ENCODE results near the gene TNRC6C.
A peak's percentile ranks its signal among the peaks of the same experiment; 100 is the strongest.

The TNRC6C gene

DNA sequence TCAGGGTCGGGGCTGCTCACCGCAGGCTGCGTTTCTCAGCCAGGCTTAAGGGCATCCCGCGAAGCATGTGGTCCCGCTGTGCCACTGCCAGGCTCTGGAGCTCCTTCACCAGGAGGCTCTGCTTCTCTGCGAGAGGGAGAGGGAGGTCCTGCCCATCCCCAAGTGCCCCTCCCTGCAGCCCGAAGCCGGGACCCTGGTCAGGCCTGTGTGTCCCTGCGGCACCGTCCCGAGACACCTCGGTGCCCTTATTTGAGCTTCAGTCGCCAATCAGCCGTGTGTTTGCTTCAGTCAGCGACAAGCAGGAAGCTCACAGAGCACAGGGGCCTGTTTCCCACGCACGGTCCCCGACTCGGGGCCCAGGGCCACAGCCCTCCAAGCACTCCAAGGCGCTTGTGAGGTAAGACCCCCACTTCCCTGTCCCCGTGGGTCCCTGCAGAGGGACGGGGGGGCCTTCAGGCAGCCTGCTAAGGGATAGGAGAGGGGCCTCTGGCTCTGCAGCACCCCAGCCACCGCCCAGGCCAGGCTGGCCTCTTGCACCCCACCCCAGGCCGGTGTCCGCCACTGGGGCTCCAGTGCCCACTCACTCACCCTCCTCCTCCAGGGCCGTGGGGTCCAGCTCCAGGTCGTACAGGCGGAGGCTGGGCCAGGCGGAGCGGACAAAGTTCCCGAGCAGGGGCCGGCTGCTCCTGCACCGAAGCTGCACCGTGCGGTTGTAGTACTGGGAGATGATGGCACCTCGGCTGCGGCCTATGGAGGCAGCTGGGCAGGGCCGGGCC is 166.8 kb downstream of the TNRC6C start:
- DNase-seq (ENCODE audit: low spot score) = no peak

DNA sequence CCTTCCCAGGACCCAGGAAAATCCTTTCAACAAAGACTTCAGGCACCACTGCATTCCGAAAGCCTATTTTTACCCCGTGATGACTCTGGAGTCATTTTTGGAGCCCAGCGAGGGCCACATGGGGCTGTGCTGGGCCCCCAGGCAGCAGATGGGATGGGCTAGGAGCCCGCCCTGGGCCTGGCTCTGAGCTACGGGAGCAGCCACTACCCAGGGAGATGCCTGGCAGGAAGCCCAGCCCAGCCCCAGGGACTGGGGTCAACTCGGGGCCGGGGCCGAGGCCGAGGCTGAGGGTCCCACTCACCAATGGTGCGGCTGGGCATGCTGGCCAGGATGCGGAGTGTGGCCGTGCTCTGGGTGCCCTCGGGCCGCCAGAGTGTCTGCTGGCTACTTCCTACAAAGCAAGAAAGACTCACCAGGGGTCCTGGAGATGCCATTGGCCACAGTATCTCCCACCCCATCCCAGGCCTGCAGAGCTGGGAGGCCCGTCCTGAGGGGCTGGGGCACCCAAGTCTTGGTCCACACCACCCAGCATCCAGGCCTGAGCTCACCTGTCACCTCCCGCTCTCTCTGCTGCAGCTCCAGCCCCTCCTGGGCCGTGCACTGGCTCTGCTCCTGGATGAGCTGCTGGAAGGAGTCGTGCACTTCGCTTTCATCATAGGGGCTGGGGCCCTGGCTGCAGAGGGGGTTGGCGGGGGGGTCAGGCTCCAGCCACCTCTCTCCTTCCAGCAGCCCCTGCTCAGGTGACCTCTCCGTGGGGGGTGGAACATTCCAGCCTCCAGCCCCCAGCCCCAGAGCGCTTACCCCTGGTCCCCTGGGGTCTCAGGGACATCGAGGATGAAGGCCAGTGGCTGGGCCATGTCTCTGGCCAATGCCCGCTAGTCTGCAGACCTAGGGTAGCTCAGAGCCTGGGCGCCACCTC is 167.7 kb downstream of the TNRC6C start:
- no peak for DNase-seq (ENCODE audit: low spot score)

DNA sequence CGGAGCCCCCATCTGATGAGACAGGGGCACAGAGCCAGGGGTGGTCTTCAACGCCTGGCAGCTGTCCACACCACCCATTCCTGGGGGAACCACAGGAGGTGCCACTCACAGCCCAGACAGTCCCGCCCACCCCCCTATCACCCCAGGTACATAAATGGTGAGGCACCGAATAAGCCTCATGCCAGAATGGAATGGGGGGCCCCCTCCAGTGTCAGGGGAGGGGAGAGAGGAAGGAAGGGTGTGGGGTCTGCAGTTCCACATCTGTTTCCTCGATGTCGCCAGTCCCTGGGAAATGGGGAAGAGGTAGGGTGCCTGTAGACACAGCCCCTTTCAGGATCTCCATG is 168.4 kb downstream of the TNRC6C start:
- no peak for DNase-seq (ENCODE audit: low spot score)

DNA sequence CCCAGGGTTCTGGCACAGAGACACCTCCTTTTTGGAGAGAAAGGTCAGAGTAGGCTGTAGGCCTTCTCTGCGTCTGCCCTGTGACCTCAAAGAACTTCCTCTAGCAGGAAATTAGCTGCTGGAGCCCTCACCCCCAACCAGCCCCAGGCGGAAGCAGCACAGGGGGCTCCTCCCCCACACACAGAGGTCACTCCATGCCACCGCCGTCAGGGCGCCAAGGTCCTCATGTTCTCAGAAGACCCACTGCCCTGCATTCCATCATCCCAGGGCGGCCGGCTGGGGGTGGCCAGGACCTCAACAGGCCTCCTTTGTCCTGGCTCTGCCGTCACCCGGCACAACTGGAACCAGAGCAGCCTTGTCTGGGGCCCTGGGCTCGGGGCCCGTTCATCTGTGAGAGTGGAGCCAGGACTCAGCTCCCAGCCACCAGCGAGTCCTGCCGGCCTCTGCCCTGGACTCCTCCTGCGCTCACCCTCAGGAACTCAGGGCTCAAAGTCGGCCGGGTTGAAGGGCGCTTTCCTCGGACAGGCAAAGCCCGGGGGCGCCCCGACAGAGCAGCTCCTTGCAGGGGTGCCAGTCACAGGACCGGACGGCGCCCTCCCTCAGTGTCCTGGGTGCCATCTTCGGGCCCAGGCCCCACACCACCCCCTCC is 168.9 kb downstream of the TNRC6C start:
- DNase-seq (ENCODE audit: low spot score) = no peak

DNA sequence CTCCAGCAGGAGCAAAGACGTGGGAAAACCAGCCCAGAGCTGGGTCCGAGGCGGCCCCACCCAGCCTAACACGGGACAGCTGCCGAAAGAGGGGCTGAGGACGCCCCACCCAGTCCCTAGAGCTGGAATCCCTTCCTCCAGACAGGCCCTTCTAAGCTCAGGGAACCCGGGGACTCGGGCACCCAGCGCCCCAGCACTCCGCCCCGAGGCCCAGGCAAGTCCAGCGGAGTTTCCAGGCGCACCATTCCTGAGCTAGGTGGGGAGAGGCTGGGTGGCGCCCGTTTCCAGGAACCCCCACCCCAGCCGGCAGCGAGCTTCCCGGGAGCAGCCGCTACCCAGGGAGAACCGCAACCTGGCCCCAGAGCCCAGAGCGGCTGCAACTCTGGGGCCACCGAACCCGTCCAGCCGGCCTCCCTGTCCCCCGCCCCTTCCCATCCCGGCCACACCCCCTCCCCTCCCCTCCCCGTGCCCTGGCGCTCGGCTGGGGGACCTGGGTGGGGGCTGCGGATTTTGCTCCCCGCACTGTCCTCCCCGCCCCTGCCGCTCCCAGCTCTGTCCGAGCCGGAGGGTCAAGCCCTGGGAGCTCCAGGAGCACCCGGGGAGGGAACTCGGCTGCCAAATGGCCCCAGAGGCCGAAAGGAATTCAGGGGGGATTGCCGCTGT is 169.5 kb downstream of the TNRC6C start:
- no peak for DNase-seq (ENCODE audit: low spot score)

DNA sequence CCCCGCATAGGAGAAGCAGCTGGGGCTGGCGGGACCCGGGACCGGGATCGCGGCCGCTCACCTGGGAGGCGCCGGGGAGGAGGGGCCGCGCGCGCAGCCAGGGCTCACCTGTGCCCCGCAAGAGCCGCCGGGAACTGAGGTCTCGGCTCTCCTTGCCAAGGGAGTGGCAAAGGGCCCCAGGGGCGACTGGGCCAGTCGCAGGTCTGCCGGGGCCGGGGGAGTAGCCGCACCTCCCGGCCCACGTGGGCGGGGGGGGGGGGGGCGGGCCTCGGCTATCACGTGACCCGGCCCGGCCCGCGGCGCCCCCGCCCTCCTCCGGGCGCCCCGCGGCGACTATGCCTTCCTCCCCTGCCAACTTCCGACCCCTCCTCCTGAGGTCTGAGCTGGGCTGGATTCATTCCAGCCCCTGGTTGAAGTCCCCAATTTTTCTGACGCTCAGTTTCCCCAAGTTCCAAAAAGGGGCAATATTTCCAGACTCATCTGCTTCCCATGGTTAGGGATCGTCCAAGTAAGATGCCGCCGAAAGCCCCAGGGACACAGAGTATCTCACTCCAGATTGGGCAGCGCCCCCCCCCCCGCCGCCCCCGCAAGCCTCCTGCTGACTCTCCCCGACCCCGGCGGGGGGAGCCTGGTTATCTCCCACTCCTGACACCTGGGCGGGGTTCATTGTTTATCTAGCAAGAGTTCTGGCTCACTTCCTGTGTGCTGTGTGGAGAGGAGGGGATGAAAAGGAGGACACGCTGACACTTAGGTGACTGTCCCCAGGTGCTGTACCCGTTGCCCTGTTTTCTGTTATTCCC is 170.2 kb downstream of the TNRC6C start, which contains the start of gene TMC6:
Gene TMC6 (minus strand): TSS at position 205 of the 800 bp plus-strand sequence. CDS start 1,923 bp downstream, outside the sequence.
- DNase-seq (ENCODE audit: low spot score) = peak; percentile 67

DNA sequence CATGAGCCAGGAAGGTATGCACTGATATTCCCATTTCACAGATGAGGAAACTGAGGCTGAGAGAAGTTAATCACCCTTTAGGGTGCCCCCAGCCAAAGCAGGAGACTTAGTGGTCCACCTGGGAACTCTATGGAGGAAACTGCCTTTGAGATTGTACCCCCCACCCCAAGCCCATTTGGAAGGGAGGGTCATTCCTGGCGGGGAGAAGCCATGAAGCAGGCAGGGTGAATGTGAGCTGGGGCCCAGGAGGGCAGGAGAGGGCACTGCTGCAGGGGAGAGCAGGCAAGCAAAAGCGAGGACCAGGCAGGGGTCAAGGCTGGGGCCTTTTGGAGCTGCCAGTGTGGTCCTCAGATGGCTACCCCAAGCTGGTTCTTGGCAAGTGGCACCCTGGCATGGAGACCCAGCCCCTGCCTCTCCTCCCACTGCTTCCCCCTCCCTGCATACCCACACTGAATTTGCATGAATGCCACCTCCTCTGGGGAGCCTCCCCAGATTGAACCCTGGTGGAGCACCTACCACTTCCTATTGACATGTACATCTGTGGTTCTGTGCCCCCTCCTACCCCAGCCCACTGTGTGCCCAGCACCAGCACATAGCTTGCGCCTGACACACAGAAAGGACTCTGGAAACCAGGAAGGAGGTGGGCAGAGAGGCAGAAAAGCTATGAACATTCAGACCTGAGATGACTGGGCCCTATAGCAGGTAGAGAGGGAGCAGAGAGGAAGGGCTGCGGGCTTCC is 171.0 kb downstream of the TNRC6C start:
- no peak for DNase-seq (ENCODE audit: low spot score)

DNA sequence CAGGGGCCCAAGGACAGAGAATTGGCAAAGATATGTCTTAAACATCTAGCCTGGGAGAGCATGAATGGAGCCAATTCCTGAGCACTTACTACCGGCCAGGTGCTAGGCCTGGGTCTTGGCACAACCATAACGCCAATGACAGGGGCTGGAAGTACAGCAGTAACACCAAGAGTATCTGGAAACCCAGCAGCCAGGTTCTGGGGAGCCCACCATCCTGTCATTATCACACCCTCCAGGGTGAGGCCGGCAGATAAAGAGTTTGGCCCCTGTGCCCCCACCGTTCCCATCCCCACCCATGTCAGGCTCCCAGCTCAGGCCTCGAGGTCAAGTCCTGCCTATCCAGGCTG is 171.6 kb downstream of the TNRC6C start:
- no peak for DNase-seq (ENCODE audit: low spot score)

DNA sequence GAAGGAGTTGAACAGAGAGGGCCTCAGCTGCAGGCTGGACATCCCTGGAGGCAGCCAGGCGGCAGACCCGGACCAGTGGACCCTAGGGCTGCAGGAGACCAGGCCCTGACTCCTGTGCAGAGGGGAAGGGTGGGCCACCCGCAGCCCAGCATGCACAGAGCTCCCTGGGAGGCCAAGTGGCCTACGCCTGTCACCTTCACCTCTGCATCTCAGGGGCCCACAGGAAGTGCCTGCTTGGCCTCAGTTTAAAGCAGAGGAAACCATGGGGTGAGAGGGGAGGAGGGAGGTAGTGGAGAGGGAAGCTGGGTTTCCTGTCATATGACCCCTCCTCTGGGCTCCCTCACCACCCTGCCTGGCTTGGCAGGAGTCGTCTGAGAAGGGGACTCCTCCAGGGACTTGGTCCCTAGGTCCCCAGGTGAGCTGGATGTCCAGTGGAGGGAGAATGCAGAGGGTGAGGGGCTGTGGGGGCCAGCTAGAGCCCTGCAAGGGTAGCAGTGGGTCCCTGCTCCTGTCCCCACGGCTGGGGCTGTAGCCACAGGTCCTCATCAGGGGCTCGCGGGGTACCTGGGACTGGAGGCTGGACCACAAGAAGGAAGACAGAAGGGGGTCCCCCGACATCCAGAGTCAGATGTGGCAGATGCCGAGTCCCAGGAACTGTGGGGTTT is 172.1 kb downstream of the TNRC6C start, which contains the start of gene TMC8:
Gene TMC8 (plus strand): TSS at position 335 of the 665 bp plus-strand sequence. CDS start 818 bp downstream, outside the sequence.
- DNase-seq (ENCODE audit: low spot score) = no peak

DNA sequence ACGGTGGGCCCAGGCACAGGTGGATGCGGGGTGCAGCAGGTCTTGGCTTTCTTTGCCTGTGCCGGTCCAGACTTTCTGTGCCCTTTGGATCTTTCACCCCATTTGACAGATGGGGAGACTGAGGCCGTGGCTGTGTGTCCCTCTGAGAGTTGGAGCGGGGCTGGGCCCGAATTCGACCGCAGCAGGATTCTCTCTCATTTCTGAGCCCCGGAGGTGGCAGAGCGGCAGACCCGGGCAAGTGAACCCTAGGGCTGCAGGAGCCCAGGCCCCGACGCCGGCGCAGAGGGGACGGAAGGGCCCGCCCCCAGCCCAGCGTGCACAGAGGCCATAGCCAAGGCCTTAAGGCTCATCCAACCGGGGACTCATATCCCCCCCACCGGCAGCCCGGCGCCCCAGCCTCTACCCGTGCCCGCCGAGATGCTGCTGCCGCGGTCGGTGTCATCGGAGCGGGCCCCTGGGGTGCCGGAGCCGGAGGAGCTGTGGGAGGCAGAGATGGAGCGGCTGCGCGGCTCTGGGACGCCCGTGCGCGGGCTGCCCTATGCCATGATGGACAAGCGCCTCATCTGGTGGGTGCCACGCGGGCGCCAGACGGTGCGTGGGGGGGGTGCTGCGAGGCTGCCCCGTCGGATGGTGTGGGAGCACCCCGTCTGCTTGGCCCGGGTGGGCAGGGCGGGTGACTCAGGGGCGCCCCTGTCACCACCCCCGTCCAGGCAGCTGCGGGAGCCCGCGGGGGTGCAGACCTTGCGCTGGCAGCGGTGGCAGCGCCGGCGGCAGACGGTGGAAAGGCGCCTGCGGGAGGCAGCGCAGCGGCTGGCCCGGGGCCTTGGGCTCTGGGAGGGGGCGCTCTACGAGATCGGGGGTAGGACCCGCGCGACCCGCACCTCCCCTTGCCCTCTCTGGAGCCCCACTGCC is 172.9 kb downstream of the TNRC6C start:
- DNase-seq (ENCODE audit: low spot score) = no peak

DNA sequence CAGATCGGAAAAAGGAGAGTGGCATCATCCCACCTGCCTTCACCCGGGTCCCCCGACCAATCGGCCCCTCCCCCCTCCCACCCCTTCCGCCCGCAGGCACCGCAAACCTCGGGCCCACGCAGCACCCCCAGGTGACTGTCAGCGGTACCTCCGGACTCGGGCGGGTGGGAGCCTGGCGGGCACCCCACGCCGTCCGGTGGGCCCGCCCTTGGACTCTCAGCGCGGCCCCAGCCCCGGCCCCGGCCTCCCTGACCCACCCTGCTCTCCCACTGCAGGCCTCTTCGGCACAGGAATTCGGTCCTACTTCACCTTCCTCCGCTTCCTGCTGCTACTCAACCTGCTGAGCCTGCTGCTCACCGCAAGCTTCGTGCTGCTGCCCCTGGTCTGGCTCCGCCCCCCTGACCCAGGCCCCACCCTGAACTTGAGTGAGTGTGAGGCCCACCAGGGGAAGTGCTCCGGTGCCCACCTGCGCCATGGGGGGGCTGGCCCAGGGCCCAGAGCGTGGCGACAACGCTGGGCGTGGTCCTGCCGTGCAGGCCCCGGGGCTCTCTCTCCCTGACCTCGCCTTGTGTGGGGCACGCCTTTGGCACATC is 173.7 kb downstream of the TNRC6C start:
- DNase-seq (ENCODE audit: low spot score) = no peak

DNA sequence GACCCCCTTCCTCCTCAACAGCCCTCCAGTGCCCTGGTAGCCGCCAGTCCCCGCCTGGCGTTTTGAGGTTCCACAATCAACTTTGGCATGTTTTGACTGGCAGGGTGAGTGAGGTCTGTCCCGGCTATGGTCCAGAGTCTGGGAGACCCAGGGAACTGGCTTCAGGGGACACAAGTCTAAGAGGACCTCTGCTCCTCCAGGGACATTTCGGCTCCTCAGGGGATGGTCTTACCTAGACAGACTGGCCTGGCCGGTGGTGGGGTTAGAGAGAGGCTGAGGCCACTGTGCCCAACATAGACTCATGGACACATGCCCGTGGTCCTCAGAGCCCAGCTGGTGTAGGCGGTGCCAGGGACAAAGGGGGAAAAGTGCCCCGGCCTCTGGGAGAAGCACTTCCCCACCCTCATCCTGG is 174.3 kb downstream of the TNRC6C start:
- no peak for DNase-seq (ENCODE audit: low spot score)

DNA sequence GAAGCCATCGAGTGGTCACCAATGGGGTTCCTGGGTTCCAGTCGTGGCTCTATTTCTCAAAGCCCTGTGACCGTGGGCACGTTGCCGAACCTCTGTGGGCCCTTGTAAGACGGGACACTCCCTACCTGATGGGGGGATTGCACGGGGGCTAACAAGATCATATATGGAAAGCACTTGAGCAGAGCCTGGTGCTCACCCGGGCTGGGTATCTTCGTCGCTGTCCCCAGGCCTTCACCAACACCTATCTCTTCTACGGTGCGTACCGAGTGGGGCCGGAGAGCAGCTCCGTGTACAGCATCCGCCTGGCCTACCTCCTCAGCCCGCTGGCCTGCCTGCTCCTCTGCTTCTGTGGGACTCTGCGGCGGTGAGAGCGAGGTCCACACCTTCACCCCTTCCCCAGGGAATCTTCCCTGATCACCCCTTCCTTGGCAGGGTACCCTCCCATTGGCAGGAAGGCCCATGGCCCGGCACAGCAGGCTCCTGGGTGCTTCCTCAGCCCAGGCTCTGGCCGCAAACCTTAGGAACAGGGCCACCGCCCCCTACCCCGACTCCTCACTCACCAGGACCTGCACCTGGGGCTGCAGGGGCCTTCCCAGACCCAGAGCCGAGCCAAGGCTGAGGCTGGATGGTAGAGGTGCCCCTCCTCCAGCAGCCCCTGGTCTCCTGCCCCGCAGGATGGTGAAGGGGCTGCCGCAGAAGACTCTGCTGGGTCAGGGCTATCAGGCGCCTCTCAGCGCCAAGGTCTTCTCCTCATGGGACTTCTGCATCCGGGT is 174.9 kb downstream of the TNRC6C start:
- DNase-seq (ENCODE audit: low spot score) = no peak

DNA sequence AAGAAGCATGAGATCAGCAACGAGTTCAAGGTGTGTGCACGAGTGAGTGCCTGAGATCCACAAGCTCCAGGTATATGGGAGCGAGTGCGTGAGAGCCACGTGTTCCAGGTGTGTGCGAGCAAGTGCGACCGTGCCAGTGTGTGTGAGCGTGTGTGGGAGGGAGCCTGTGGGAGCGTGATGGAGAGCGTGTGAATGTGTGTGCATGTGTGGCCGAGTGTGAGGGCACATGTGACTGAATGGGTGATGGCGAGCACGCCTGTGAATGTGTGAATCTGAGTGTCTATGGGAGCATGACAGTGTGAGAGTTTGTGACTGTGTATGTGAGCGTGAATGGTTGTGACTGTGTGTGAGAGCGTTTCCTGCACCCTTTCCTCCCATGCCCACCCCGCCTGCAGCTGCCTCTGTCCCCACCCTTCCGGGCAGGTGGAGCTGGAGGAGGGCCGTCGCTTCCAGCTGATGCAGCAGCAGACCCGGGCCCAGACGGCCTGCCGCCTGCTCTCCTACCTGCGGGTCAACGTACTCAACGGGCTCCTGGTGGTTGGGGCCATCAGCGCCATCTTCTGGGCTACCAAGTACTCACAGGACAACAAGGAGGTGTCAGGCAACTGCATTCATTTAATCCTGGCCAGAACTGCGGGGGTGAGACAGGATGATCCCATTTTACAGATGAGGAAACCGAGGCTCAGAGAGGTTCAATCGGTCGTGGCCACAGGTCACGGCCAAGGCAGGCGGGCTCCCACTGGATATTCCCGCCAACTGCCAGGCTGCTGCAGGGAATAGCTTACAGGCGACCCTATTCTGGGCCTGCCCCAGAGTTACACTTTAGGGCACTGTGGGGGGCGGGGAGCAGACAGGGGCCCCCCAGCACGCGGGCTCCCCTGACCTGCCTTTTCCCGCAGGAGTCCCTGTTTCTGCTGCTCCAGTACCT is 175.7 kb downstream of the TNRC6C start:
- DNase-seq (ENCODE audit: low spot score) = no peak

DNA sequence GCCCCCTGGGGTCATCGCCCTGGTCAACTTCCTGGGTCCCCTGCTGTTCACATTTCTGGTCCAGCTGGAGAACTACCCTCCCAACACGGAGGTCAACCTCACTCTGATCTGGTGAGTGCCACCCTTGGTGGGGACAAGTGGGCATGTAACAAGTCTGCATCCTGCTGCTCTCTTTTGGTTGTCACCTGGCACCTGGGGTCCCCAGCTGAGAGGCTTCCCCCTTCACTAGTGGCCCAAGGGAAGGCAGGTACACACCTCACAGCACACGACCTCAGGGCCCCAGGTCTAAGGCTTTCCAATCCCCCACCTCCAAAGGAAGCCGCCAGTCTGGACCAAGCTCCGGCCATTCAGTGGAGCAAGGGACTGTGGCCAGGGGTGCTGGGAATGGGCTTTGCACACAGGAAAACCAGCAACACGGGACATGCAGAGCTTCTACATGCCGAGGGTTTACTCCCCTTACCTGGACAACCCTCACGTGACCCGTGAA is 176.4 kb downstream of the TNRC6C start:
- no peak for DNase-seq (ENCODE audit: low spot score)

DNA sequence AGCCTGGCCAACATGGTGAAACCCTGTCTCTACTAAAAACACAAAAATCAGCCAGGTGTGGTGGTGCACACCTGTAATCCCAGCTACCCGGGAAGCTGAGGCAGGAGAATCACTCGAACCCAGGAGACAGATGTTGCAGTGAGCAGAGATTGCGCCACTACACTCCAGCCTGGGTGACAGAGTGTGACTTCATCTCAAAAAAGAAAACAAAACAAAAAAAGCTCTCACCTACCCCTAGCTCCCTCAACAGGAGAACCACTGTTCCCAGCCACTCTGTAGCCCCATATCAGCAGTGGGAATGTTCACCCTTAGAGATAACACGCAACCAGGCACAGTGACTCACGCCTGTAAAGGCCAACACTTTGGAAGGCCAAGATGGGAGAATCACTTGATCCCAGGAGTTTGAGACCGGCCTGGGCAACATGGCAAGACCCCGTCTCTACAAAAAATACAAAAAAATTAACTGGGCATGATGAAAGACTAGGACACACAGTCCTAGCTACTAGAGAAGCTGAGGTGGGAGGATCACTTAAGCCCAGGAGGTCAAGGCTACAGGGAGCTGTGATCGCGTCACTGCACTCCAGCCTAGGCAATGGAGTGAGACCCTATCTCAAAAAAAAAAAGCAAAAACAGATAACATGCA is 177.5 kb downstream of the TNRC6C start:
- DNase-seq (ENCODE audit: low spot score) = no peak
